ENCODE measurements around the gene PIGP. TPM values are rescaled to one million over a fixed set of nuclear protein-coding genes. Genes with fewer than 3 reads are reported as not detected.
"Not testable (repeated sequence)": the region's sequence is repeated elsewhere in the genome, so short reads cannot be mapped to it uniquely, and the experiment has no call there.

The PIGP gene
- total and polyA plus RNA-seq, 9 donors = 13.8 to 78.7 (median 21.0) TPM

- H3K4me3 ChIP-seq; H3K27ac ChIP-seq; H3K4me1 ChIP-seq (ENCODE audit: insufficient read depth); intact Hi-C loops (cut with DNase I); H3K27me3 ChIP-seq; H3K36me3 ChIP-seq; H3K9me3 ChIP-seq; DNase-seq: not testable (repeated sequence)
- 96 to 98% (median 96%) methylated on average over 5 to 6 of the region's 6 CpGs for WGBS, 3 donors
Observed at GRCh38 chr21:37111029-37111428, 38.2 kb upstream of the PIGP start.

- Histone ChIP-seq H3K27me3 (no peaks in the 10 kb centered on the region), H3K27ac (no peak overlapping the region), H3K36me3 (no peaks in the 10 kb centered on the region), H3K4me1 (ENCODE audit: insufficient read depth) (no peaks in the 10 kb centered on the region), H3K9me3 (peaks cover 0 to 8% of the 10 kb centered on the region in 2 donors), H3K4me3 (no peak overlapping the region)
- WGBS, 3 donors = 96 to 99% (median 98%) methylated on average over 2 of the region's 2 CpGs
- no peak for DNase-seq
- TF ChIP-seq CTCF (IDR thresholded peaks at IDR 0.05) (no peak), EP300 (IDR thresholded peaks at IDR 0.05) (no peak), POLR2A (IDR thresholded peaks at IDR 0.05) (no peak)
- intact Hi-C loops (cut with DNase I) = no loop called here
Observed at GRCh38 chr21:37106998-37107397, 34.1 kb upstream of the PIGP start.

- H3K9me3 ChIP-seq; H3K4me1 ChIP-seq (ENCODE audit: insufficient read depth); intact Hi-C loops (cut with DNase I); H3K36me3 ChIP-seq; H3K27ac ChIP-seq; H3K27me3 ChIP-seq; H3K4me3 ChIP-seq; DNase-seq: not testable (repeated sequence)
- 89 to 96% (median 91%) methylated on average over 3 of the region's 3 CpGs for WGBS, 3 donors
Observed at GRCh38 chr21:37102746-37103145, 29.9 kb upstream of the PIGP start.

GRCh38 chr21:37101384-37101783 is 28.5 kb upstream of the PIGP start:
- Histone ChIP-seq H3K4me3 (no peak overlapping the region), H3K27me3 (no peaks in the 10 kb centered on the region), H3K9me3 (no peaks in the 10 kb centered on the region), H3K36me3 (no peaks in the 10 kb centered on the region), H3K27ac (no peak overlapping the region), H3K4me1 (ENCODE audit: insufficient read depth) (no peaks in the 10 kb centered on the region)
- 87 to 96% (median 94%) methylated on average over 1 of the region's 1 CpG for WGBS, 3 donors
- intact Hi-C loops (cut with DNase I) = no loop called here
- DNase-seq = no peak
- TF ChIP-seq EP300 (IDR thresholded peaks at IDR 0.05) (no peak), POLR2A (IDR thresholded peaks at IDR 0.05) (no peak), CTCF (IDR thresholded peaks at IDR 0.05) (no peak)

GRCh38 chr21:37100316-37100715 is 27.4 kb upstream of the PIGP start:
- WGBS, 3 donors = 92 to 98% (median 97%) methylated on average over 6 of the region's 6 CpGs
- H3K27ac ChIP-seq = no peak overlapping the region
- H3K4me1 ChIP-seq (ENCODE audit: insufficient read depth) = no peaks in the 10 kb centered on the region
- no peak overlapping the region for H3K4me3 ChIP-seq
- TF ChIP-seq CTCF (IDR thresholded peaks at IDR 0.05) (no peak), POLR2A (IDR thresholded peaks at IDR 0.05) (no peak), EP300 (IDR thresholded peaks at IDR 0.05) (no peak)
- H3K36me3 ChIP-seq = no peaks in the 10 kb centered on the region
- H3K9me3 ChIP-seq = no peaks in the 10 kb centered on the region
- no peak for DNase-seq
- intact Hi-C loops (cut with DNase I) = no loop called here
- H3K27me3 ChIP-seq = no peaks in the 10 kb centered on the region

GRCh38 chr21:37098751-37099150 is 25.9 kb upstream of the PIGP start:
- H3K9me3 ChIP-seq = no peaks in the 10 kb centered on the region
- WGBS, 3 donors = 38 to 51% (median 41%) methylated on average over 2 of the region's 2 CpGs
- no peaks in the 10 kb centered on the region for H3K27me3 ChIP-seq
- TF ChIP-seq EP300 (IDR thresholded peaks at IDR 0.05) = no peak
- TF ChIP-seq POLR2A (IDR thresholded peaks at IDR 0.05) = no peak
- TF ChIP-seq CTCF (IDR thresholded peaks at IDR 0.05) = no peak
- DNase-seq = no peak
- H3K27ac ChIP-seq = no peak overlapping the region
- no peaks in the 10 kb centered on the region for H3K4me1 ChIP-seq (ENCODE audit: insufficient read depth)
- H3K4me3 ChIP-seq = no peak overlapping the region
- no peaks in the 10 kb centered on the region for H3K36me3 ChIP-seq
- intact Hi-C loops (cut with DNase I) = loop anchor here in 1 of 4 donors (5.0 kb wide), 1 partner anchor 666 kb away; no protein-coding TSS in a partner anchor

Measured in ovary (tissue), 9 donors.